Adipocyte (in vitro differentiated cells): ENCODE results near the gene CFAP410.

Experiments
- DNase-seq: peaks from one replicate; pipeline ENCODE4 v3.0.0-alpha.2; 2015; ENCODE audit warnings: low read depth
- H3K27me3 ChIP-seq: replicated peaks from 2 replicates; pipeline ENCODE4 v1.7.0; 2013; ENCODE audit warnings: mild to moderate bottlenecking, low read length, moderate library complexity; ENCODE audit not compliant: control insufficient read depth, insufficient read depth
- H3K36me3 ChIP-seq: 2 replicates; pipeline ENCODE4 v1.7.0; 2013; ENCODE audit warnings: low read length, mild to moderate bottlenecking, moderate library complexity; ENCODE audit not compliant: control insufficient read depth, insufficient read depth, severe bottlenecking
- H3K4me1 ChIP-seq: 2 replicates; pipeline ENCODE4 v1.7.0; 2013; ENCODE audit warnings: mild to moderate bottlenecking, low read length, moderate library complexity; ENCODE audit not compliant: control insufficient read depth, insufficient read depth
- H3K4me3 ChIP-seq: 2 replicates; pipeline ENCODE4 v1.7.0; 2013; ENCODE audit warnings: mild to moderate bottlenecking, low read length, moderate library complexity
- H3K9ac ChIP-seq: 2 replicates; pipeline ENCODE4 v1.7.0; 2013; ENCODE audit warnings: mild to moderate bottlenecking, low read length, moderate library complexity
- H3K9me3 ChIP-seq: 2 replicates; pipeline ENCODE4 v1.7.0; 2013; ENCODE audit warnings: mild to moderate bottlenecking, low read length, moderate library complexity; ENCODE audit not compliant: control insufficient read depth

CFAP410 gene

DNA sequence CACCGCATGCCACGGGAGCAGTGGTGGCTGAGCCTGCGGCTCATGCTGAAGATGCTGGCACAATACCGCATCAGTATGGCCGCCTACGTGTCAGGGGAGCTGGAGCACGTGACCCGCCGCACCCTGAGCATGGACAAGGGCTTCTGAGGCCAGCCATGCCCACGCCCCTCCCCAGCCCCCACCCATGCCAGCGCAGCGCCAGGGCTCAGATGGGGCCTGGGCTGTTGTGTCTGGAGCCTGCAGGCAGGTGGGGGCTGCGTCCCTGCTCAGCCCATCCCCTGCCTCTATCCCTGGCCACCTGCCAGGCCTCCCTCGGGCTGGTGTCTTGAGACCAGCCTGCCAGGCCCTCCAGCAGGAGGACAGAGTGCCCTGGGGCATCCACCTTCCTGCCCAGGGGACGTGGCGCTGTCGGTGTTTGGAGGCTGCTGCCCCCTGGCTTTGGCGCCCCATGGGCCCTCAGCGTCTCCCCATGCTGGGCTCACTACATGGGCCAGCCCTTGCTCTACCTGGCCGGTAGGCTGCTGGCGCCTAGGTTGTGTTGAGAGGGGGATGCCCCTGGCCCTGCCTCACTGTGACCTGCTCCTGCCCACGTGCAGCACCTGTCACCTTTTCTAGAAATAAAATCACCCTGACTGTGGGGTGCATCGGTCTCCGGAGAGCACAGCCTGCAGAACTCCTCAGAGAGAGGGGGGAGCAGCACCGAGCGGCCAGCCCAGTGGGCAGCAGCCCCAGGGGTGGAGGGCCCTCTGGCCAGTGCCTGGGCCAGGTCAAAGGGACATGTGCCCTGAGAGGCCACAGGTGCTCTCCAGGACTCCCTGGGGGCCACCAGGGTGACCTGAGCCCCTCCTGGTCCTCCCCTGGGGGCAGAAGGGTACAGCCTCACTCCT lies 12.2 kb downstream of the CFAP410 start:
- peaks cover 24% of the 10 kb centered on the region for H3K36me3 ChIP-seq

DNA sequence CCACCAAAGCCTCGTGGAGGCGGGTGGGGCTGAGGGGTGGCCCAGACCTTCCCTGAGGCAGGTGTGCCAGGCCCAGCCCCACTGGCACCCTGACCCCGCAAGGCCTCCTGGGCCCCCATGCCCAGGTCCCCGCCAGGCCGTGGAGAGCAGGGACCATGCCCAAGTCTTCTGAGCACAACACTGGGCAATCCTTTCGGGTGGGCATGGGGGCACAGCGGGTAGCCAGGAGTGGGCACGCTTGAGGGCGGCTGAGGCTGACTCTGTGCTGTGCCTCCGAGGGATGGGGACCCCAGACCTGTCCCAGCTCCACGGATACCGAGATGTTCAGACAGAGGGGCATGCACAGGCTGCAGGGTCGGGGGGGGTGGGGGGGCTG lies 12.9 kb downstream of the CFAP410 start:
- Histone ChIP-seq H3K36me3 (peaks cover 30% of the 10 kb centered on the region), H3K4me3 (no peak overlapping the region), H3K4me1 (no peaks in the 10 kb centered on the region), H3K9me3 (no peaks in the 10 kb centered on the region), H3K9ac (no peak overlapping the region), H3K27me3 (no peaks in the 10 kb centered on the region)
- no peak for DNase-seq

More for the DNA sequence above, 12.2 kb downstream of the CFAP410 start:
- H3K27me3 ChIP-seq, result no peaks in the 10 kb centered on the region
- no peak for DNase-seq
- no peaks in the 10 kb centered on the region for H3K9me3 ChIP-seq
- no peak overlapping the region for H3K9ac ChIP-seq
- H3K4me1 ChIP-seq, result no peaks in the 10 kb centered on the region
- H3K4me3 ChIP-seq, result no peak overlapping the region

DNA sequence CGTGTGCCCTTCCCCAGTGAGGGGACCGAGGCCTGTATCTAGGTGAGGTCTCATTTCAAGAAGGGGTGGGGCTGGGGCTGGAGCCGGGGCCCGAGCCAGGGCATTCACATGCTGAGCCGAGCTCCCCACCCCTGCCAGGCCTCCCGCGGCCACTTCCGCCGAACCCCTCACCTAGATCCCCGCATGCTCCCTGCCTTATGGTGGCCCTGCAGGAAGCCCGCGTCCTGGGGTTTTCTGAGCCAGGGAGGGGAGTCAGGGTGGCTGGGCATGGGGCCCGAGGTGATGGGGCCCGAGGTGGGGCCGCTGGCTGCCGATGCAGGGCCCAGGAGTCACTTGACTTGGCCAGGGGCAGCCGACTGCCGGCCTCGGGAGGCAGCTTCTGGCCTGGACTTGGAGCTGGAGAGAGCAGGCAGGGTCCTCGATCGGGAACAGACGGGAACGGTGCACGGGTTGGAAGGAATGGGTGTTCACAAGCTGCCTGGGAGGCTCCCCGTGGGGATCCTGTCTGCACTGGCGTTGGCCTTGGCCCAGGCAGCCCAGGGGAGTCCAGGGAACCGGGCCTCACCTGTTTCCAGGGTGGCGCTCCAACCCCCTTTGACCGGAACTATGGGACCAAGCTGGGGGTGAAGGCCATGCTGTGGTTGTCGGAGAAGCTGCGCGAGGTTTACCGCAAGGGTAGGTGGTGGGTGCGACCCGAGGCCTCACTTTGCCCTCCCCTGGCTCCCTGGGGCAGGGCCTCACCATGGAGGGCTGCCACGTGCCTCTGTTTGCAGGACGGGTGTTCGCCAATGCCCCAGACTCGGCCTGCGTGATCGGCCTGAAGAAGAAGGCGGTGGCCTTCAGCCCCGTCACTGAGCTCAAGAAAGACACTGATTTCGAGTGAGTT lies 13.6 kb downstream of the CFAP410 start:
- no peak for DNase-seq
- Histone ChIP-seq H3K4me3 (no peak overlapping the region), H3K4me1 (no peaks in the 10 kb centered on the region), H3K9me3 (no peaks in the 10 kb centered on the region), H3K36me3 (peaks cover 30% of the 10 kb centered on the region), H3K9ac (no peak overlapping the region), H3K27me3 (no peaks in the 10 kb centered on the region)

DNA sequence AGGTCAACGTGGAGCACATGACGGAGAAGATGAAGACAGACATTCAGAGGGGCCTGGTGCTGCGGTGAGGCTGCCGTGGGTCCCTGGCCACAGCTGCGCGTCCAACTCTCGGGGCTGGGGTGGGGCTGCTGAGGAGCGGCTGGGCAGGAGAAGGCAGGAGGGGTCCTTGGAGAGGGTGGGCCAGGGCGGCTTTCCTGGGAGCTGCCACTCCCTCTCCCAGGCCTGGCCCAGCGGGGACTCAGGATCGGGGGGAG lies 14.4 kb downstream of the CFAP410 start:
- Histone ChIP-seq H3K4me1 (no peaks in the 10 kb centered on the region), H3K4me3 (no peak overlapping the region), H3K9me3 (no peaks in the 10 kb centered on the region), H3K9ac (no peak overlapping the region), H3K36me3 (peaks cover 33% of the 10 kb centered on the region), H3K27me3 (no peaks in the 10 kb centered on the region)
- DNase-seq, result no peak

DNA sequence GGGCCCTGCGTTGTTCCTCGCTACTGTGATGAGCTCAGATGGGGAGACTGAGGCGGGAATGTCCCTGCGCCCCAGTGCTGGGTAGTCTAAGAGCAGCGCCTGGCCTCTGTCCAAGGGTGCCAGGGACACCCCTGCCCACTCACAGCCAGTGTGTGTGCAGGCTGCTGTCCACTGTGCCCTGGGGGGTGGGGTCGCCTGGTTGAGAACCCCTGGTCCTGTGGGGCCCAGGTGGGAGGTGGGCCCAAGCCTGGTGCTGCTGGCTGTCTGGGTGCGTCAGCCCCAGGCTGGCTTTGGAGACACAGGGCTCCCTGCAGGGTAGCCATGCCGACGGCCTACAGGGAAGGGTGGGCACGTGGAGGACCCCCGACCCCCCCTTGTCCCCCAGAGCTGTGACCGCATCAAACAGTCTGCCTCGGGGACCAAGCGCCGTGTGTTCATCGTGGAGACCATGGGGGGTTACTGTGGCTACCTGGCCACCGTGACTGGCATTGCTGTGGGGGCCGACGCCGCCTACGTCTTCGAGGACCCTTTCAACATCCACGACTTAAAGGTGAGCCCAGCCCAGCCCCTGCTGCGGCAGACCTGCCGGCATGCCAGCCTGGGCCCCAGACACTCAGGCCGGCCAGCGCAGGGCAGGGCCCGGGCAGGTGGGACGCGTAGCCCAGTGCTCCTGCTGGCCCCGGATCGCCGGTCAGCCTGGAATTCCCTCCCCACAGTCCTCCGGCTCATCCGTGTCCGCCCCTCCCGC lies 14.9 kb downstream of the CFAP410 start:
- H3K9me3 ChIP-seq, result no peaks in the 10 kb centered on the region
- no peak overlapping the region for H3K9ac ChIP-seq
- no peak for DNase-seq
- H3K4me1 ChIP-seq, result no peaks in the 10 kb centered on the region
- H3K27me3 ChIP-seq, result no peaks in the 10 kb centered on the region
- peaks cover 38% of the 10 kb centered on the region for H3K36me3 ChIP-seq
- no peak overlapping the region for H3K4me3 ChIP-seq

DNA sequence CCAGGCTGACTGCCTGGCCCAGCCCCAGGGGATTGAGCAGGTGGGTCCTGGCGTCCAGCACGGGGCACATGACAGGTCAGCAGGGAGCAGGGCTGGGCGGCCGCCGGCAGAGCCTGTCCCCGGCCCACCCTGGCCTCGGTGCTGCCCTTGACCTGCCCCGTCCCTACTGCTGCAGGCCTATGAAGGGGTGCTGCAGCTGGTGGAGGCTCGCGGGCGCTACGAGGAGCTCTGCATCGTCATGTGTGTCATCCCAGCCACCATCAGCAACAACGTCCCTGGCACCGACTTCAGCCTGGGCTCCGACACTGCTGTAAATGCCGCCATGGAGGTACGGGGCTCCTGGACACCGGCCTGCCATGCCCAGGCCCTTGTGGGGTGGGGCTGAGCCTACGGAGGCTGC lies 15.6 kb downstream of the CFAP410 start:
- no peaks in the 10 kb centered on the region for H3K4me1 ChIP-seq
- peaks cover 41% of the 10 kb centered on the region for H3K36me3 ChIP-seq
- H3K27me3 ChIP-seq, result no peaks in the 10 kb centered on the region
- DNase-seq, result no peak
- H3K4me3 ChIP-seq, result no peak overlapping the region
- no peak overlapping the region for H3K9ac ChIP-seq
- H3K9me3 ChIP-seq, result no peaks in the 10 kb centered on the region

DNA sequence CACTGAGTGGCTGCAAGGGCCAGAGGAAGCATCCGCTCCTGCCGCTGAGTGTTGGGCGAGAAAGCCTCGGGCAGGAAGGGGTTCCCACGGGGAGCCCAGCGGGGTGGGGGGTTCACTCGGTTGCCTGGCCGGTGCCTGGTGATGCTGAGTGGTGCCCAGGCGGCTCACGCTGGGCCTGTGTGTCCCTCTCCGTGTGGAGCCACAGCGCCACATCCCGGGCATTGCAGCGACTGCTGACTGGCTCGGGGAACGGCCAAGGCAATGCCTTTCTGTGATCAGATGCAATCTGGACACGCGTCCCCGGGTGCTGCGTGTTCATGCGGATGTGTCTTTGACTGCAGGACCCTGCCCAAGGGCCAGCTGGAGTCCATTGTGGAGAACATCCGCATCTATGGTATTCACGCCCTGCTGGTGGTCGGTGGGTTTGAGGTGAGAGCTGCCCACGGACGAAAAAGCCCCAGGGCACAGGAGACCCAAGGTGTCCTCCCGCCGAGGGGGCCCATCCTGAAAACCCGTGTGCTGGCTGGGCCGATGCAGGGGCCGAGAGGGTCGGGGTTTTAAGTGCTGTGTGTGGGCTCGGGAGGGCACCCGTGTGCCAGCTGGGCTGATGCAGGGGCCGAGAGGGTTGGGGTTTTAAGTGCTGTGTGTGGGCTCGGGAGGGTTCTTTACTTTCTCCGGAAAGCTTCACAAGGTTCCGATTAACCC lies 16.4 kb downstream of the CFAP410 start:
- no peaks in the 10 kb centered on the region for H3K9me3 ChIP-seq
- no peak for DNase-seq
- no peak overlapping the region for H3K4me3 ChIP-seq
- peaks cover 46% of the 10 kb centered on the region for H3K36me3 ChIP-seq
- no peaks in the 10 kb centered on the region for H3K4me1 ChIP-seq
- no peaks in the 10 kb centered on the region for H3K27me3 ChIP-seq
- H3K9ac ChIP-seq, result no peak overlapping the region

DNA sequence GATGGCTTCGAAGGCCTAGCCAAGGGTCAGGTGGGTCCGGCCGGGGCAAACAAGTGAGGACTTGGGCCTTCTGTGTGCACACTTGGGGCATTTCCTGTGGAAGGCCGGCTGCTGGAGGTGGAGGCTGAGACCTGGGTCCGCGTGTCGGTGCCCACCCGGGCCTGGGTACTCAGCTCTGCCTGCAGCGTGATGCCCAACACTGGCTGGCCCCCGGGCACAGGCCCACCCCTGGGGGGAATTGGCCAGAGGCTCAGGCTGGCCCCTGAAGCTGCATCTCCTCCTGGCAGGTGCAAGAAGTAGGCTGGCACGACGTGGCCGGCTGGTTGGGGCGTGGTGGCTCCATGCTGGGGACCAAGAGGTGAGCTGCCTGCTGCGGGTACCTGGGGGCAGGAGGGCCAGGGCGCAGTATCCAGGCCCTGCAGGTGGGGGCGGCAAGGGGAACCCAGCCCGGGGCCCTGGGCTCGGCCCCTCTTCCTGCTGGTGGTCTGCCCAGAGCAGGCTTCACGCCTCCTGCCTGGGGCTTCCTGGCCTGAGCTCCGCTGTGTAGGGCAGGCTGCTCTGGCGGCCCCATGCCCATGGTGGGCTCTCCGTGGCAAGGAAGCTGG lies 17.2 kb downstream of the CFAP410 start:
- Histone ChIP-seq H3K4me1 (no peaks in the 10 kb centered on the region), H3K9me3 (no peaks in the 10 kb centered on the region), H3K4me3 (no peak overlapping the region), H3K27me3 (no peaks in the 10 kb centered on the region), H3K36me3 (peaks cover 51% of the 10 kb centered on the region), H3K9ac (no peak overlapping the region)
- DNase-seq, result no peak

DNA sequence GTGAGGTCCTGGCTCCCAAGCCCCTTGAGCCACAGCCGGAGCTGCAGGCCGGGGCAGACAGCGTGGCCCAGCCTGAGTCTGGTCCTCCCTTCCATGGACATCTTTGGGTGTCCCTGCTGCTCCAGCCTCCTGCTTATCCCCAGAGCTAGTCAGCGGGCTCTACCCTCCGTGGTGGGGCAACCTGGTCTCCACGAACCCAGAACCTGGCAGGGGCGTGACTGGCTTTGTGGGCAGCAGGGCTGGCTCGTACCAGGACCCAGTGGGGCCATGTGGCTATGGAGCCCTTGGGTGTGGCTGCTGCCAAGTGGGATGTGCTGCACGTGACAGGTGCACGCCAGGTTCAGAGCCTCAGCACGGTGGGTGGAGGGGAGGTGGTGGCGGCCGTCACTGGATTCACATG lies 18.3 kb downstream of the CFAP410 start:
- H3K9me3 ChIP-seq, result no peaks in the 10 kb centered on the region
- DNase-seq, result no peak
- peaks cover 57% of the 10 kb centered on the region for H3K36me3 ChIP-seq
- no peak overlapping the region for H3K4me3 ChIP-seq
- H3K27me3 ChIP-seq, result no peaks in the 10 kb centered on the region
- H3K9ac ChIP-seq, result no peak overlapping the region
- no peaks in the 10 kb centered on the region for H3K4me1 ChIP-seq

DNA sequence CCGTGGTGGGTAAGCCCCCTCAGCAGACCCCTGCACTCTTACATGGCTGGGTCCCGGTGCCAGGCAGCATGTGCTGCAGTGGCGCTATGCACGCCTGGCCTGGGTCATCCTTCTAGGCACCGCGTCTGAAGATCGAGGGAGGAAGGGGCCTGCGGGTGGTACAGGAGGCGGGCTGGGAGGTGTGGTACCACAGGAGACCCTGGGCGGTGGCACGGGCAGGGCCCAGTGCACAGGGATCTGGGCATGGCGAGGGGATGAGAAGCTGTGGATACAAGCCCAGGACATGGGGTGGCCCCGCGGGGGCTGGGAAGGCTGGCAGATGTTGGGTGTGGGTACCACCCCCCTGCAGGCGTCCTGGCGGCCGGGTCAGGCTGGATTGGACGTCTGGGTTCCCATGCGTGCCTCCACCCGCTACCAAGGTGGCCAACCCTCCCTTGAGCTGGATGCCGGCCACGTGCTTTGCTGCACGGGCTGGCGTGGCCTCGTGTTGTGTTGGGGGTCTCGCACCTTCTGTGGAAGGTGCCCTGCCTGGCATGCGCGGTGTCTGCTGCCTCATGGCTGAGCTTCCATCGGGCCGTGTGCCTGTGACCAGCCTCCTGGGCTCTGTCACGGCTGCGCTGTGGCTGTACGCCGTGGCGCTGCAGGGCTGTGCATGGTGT lies 19.7 kb downstream of the CFAP410 start:
- no peak overlapping the region for H3K9ac ChIP-seq
- no peak overlapping the region for H3K4me3 ChIP-seq
- peaks cover 55% of the 10 kb centered on the region for H3K36me3 ChIP-seq
- no peaks in the 10 kb centered on the region for H3K27me3 ChIP-seq
- DNase-seq, result no peak
- H3K9me3 ChIP-seq, result no peaks in the 10 kb centered on the region
- no peaks in the 10 kb centered on the region for H3K4me1 ChIP-seq
